UCSD-AML1 (cell line): Measurements from ENCODE around the gene EIF4G3.
"Not testable (repeated sequence)": the region's sequence is repeated elsewhere in the genome, so short reads cannot be mapped to it uniquely, and the experiment has no call there.

Experiments
- DNase-seq: peaks from one replicate; lab custom pipeline; 2025; ENCODE audit not compliant: unreplicated experiment; lab: John Stamatoyannopoulos, UW

The EIF4G3 gene

GRCh38 chr1:21069549-21069948 lies 107.1 kb downstream of the EIF4G3 start:
- DNase-seq, result no peak

GRCh38 chr1:21068937-21069336 lies 107.8 kb downstream of the EIF4G3 start:
- no peak for DNase-seq

- no peak for DNase-seq
Observed at GRCh38 chr1:21067551-21068227, 109.0 kb downstream of the EIF4G3 start.

- no peak for DNase-seq
Observed at GRCh38 chr1:21066356-21067012, 110.2 kb downstream of the EIF4G3 start.

- DNase-seq, result no peak
Observed at GRCh38 chr1:21065851-21066250, 110.8 kb downstream of the EIF4G3 start.

GRCh38 chr1:21064057-21064456 lies 112.6 kb downstream of the EIF4G3 start:
- DNase-seq, result no peak

- DNase-seq, result no peak
Observed at GRCh38 chr1:21060523-21060922, 116.2 kb downstream of the EIF4G3 start.

- DNase-seq, result no peak
Observed at GRCh38 chr1:21059021-21059420, 117.7 kb downstream of the EIF4G3 start.

- DNase-seq, result no peak
Observed at GRCh38 chr1:21058035-21058793, 118.5 kb downstream of the EIF4G3 start.

- DNase-seq, result not testable (repeated sequence)
Observed at GRCh38 chr1:21053189-21053928, 123.3 kb downstream of the EIF4G3 start.

- DNase-seq, result no peak
Observed at GRCh38 chr1:21052034-21052433, 124.7 kb downstream of the EIF4G3 start.

GRCh38 chr1:21051177-21051825 lies 125.4 kb downstream of the EIF4G3 start:
- DNase-seq, result no peak

- DNase-seq, result no peak
Observed at GRCh38 chr1:21050031-21050430, 126.7 kb downstream of the EIF4G3 start.

GRCh38 chr1:21048462-21048861 lies 128.2 kb downstream of the EIF4G3 start:
- no peak for DNase-seq

GRCh38 chr1:21046132-21046531 lies 130.6 kb downstream of the EIF4G3 start:
- no peak for DNase-seq

- no peak for DNase-seq
Observed at GRCh38 chr1:21045351-21045750, 131.3 kb downstream of the EIF4G3 start.

GRCh38 chr1:21042929-21043605 lies 133.6 kb downstream of the EIF4G3 start:
- DNase-seq, result no peak

GRCh38 chr1:21041541-21041940 lies 135.2 kb downstream of the EIF4G3 start:
- DNase-seq, result no peak

GRCh38 chr1:21037091-21037490 lies 139.6 kb downstream of the EIF4G3 start:
- DNase-seq, result no peak

GRCh38 chr1:21035794-21036193 lies 140.9 kb downstream of the EIF4G3 start:
- no peak for DNase-seq
